Astrocyte (in vitro differentiated cells and primary cell): Measurements from ENCODE around the gene PPP6R2. TPM values are rescaled to one million over a fixed set of nuclear protein-coding genes. Genes with fewer than 3 reads are reported as not detected.
A peak's percentile ranks its signal among the peaks of the same experiment; 100 is the strongest.

Experiments
- DNase-seq: peaks from one replicate; pipeline ENCODE4 v3.0.0-alpha.2; 2010; ENCODE audit warnings: low read depth
- FAIRE-seq: peaks from 2 replicates; lab custom pipeline; 2011; peaks lifted over from hg19 to GRCh38; lab: Jason Lieb, UNC
- H2AFZ ChIP-seq: 2 replicates; pipeline ENCODE4 v1.6.0; 2012; ENCODE audit warnings: low read depth, low read length, inconsistent platforms
- H3K27ac ChIP-seq: 2 replicates; pipeline ENCODE4 v1.5.1; 2011; ENCODE audit warnings: low read depth, low read length, inconsistent platforms
- H3K27me3 ChIP-seq: 2 replicates; pipeline ENCODE4 v1.6.0; 2011; ENCODE audit warnings: low read length, inconsistent platforms; ENCODE audit not compliant: insufficient read depth
- H3K36me3 ChIP-seq: 2 replicates; pipeline ENCODE4 v1.5.1; 2011; ENCODE audit warnings: low read length, inconsistent platforms; ENCODE audit not compliant: insufficient read depth
- H3K4me1 ChIP-seq: 2 replicates; pipeline ENCODE4 v1.5.1; 2011; ENCODE audit warnings: low read length, inconsistent platforms; ENCODE audit not compliant: insufficient read depth
- H3K4me2 ChIP-seq: 2 replicates; pipeline ENCODE4 v1.6.0; 2012; ENCODE audit warnings: low read length, inconsistent platforms
- H3K4me3 ChIP-seq: 2 replicates; pipeline ENCODE4 v1.5.1; 2011; ENCODE audit warnings: low read depth, mild to moderate bottlenecking, low read length, inconsistent platforms; ENCODE audit not compliant: insufficient read depth
- H3K79me2 ChIP-seq: 2 replicates; pipeline ENCODE4 v1.6.0; 2012; ENCODE audit warnings: mild to moderate bottlenecking, low read length, inconsistent platforms; ENCODE audit not compliant: insufficient read depth
- H3K9ac ChIP-seq: 2 replicates; pipeline ENCODE4 v1.6.0; 2012; ENCODE audit warnings: mild to moderate bottlenecking, low read length, inconsistent platforms
- H3K9me3 ChIP-seq: 2 replicates; pipeline ENCODE4 v1.5.1; 2012; ENCODE audit warnings: low read depth, mild to moderate bottlenecking, low read length, inconsistent platforms; ENCODE audit not compliant: insufficient read depth
- H4K20me1 ChIP-seq: 2 replicates; pipeline ENCODE4 v1.6.0; 2012; ENCODE audit warnings: low read length, inconsistent platforms; ENCODE audit not compliant: insufficient read depth
- H3K27ac Mint-ChIP-seq: one replicate; pipeline ENCODE4 v1.8.0; 2021; ENCODE audit warnings: mild to moderate bottlenecking, mixed read lengths; ENCODE audit not compliant: unreplicated experiment
- H3K27me3 Mint-ChIP-seq: one replicate; pipeline ENCODE4 v1.8.0; 2021; ENCODE audit warnings: low read depth, mixed read lengths; ENCODE audit not compliant: unreplicated experiment
- H3K36me3 Mint-ChIP-seq: one replicate; pipeline ENCODE4 v1.8.0; 2021; ENCODE audit warnings: low read depth, mixed read lengths; ENCODE audit not compliant: unreplicated experiment
- H3K4me1 Mint-ChIP-seq: one replicate; pipeline ENCODE4 v1.8.0; 2021; ENCODE audit warnings: low read depth, mixed read lengths; ENCODE audit not compliant: unreplicated experiment
- H3K4me3 Mint-ChIP-seq: one replicate; pipeline ENCODE4 v1.8.0; 2021; ENCODE audit warnings: mild to moderate bottlenecking, moderate library complexity, mixed read lengths; ENCODE audit not compliant: unreplicated experiment
- H3K9me3 Mint-ChIP-seq: one replicate; pipeline ENCODE4 v1.8.0; 2021; ENCODE audit warnings: mild to moderate bottlenecking, mixed read lengths; ENCODE audit not compliant: unreplicated experiment
- CTCF ChIP-seq: IDR thresholded peaks from 2 replicates; pipeline ENCODE4 v1.5.1; 2011; ENCODE audit warnings: low read depth, mild to moderate bottlenecking, inconsistent platforms, low read length, moderate library complexity; ENCODE audit not compliant: insufficient read depth
- EZH2 ChIP-seq: IDR thresholded peaks from 2 replicates; pipeline ENCODE4 v1.6.1; 2012; ENCODE audit warnings: mild to moderate bottlenecking, low read length, inconsistent platforms; ENCODE audit not compliant: insufficient read depth
- total RNA-seq: library from RNA; stranded (reverse); gene quantifications from 2 replicates; pipeline ENCODE4 v1.2.1, GENCODE V29; 2021

Gene PPP6R2
- total RNA-seq, 1 donor from 2014 or later: 48.3 TPM

GRCh38 chr22:50452649-50453048 is 109.5 kb downstream of the PPP6R2 start:
- Histone ChIP-seq H3K27ac (no peak overlapping the region), H3K36me3 (peaks cover 8% of the 10 kb centered on the region), H3K9me3 (no peaks in the 10 kb centered on the region), H3K9ac (no peak overlapping the region), H3K27me3 (no peaks in the 10 kb centered on the region), H3K4me3 (no peak overlapping the region), H3K4me2 (no peak overlapping the region), H3K79me2 (no peaks in the 10 kb centered on the region), H3K4me1 (no peaks in the 10 kb centered on the region), H4K20me1 (peaks cover 20% of the 10 kb centered on the region), H2AFZ (no peak overlapping the region)
- H3K27ac Mint-ChIP-seq: peak overlapping the region; percentile 60
- no peak for TF ChIP-seq EZH2
- no peak for TF ChIP-seq CTCF
- no peaks in the 10 kb centered on the region for H3K9me3 Mint-ChIP-seq
- FAIRE-seq (no peak), DNase-seq (no peak)
- no peaks in the 10 kb centered on the region for H3K4me1 Mint-ChIP-seq
- H3K27me3 Mint-ChIP-seq: no peaks in the 10 kb centered on the region
- H3K4me3 Mint-ChIP-seq: no peak overlapping the region
- H3K36me3 Mint-ChIP-seq: peaks cover 14% of the 10 kb centered on the region

GRCh38 chr22:50454556-50455075 is 111.5 kb downstream of the PPP6R2 start:
- no peaks in the 10 kb centered on the region for H3K4me1 Mint-ChIP-seq
- H3K9me3 Mint-ChIP-seq: no peaks in the 10 kb centered on the region
- H3K36me3 Mint-ChIP-seq: peaks cover 16% of the 10 kb centered on the region
- DNase-seq (no peak), FAIRE-seq (no peak)
- no peak overlapping the region for H3K4me3 ChIP-seq
- H3K27me3 Mint-ChIP-seq: no peaks in the 10 kb centered on the region
- H3K79me2 ChIP-seq: no peaks in the 10 kb centered on the region
- H3K9me3 ChIP-seq: no peaks in the 10 kb centered on the region
- no peak overlapping the region for H3K9ac ChIP-seq
- no peaks in the 10 kb centered on the region for H3K4me1 ChIP-seq
- H3K27ac Mint-ChIP-seq: no peak overlapping the region
- H3K4me3 Mint-ChIP-seq: no peak overlapping the region
- no peaks in the 10 kb centered on the region for H3K27me3 ChIP-seq
- peaks cover 8% of the 10 kb centered on the region for H3K36me3 ChIP-seq
- peaks cover 10% of the 10 kb centered on the region for H4K20me1 ChIP-seq
- H3K4me2 ChIP-seq: no peak overlapping the region
- no peak overlapping the region for H2AFZ ChIP-seq
- no peak overlapping the region for H3K27ac ChIP-seq
- no peak for TF ChIP-seq EZH2
- TF ChIP-seq CTCF: no peak

GRCh38 chr22:50455201-50455600 is 112.1 kb downstream of the PPP6R2 start:
- no peak overlapping the region for H3K4me3 Mint-ChIP-seq
- TF ChIP-seq EZH2 (no peak), CTCF (no peak)
- Histone ChIP-seq H4K20me1 (peaks cover 4% of the 10 kb centered on the region), H3K27ac (no peak overlapping the region), H3K4me2 (no peak overlapping the region), H3K9ac (no peak overlapping the region), H2AFZ (no peak overlapping the region), H3K9me3 (no peaks in the 10 kb centered on the region), H3K79me2 (no peaks in the 10 kb centered on the region), H3K27me3 (no peaks in the 10 kb centered on the region), H3K4me3 (no peak overlapping the region), H3K36me3 (peaks cover 8% of the 10 kb centered on the region), H3K4me1 (no peaks in the 10 kb centered on the region)
- no peaks in the 10 kb centered on the region for H3K27me3 Mint-ChIP-seq
- no peaks in the 10 kb centered on the region for H3K9me3 Mint-ChIP-seq
- peaks cover 13% of the 10 kb centered on the region for H3K36me3 Mint-ChIP-seq
- DNase-seq (no peak), FAIRE-seq (no peak)
- no peaks in the 10 kb centered on the region for H3K4me1 Mint-ChIP-seq
- H3K27ac Mint-ChIP-seq: no peak overlapping the region
